Hippocampal formation (tissue), 2 donors: ENCODE measurements around the gene THAP4.
A peak's percentile ranks its signal among the peaks of the same experiment; 100 is the strongest.
"Not testable (repeated sequence)": the region's sequence is repeated elsewhere in the genome, so short reads cannot be mapped to it uniquely, and the experiment has no call there.

Source experiments
- DNase-seq, 2 donors: peaks; one replicate each; lab custom pipeline; 2025; lab: John Stamatoyannopoulos, UW

THAP4 gene

GRCh38 chr2:241665731-241666440 lies 28.9 kb upstream of the THAP4 start:
- no peak for DNase-seq

- DNase-seq = not testable (repeated sequence)
These were observed 25.8 kb upstream of the THAP4 start for GRCh38 chr2:241662731-241663130.

- DNase-seq = no peak
These were observed 23.7 kb upstream of the THAP4 start for GRCh38 chr2:241660593-241661213.

- peak; percentile 43 to 60 for DNase-seq
These were observed 22.3 kb upstream of the THAP4 start for GRCh38 chr2:241659150-241659739.

GRCh38 chr2:241658296-241658695 lies 21.3 kb upstream of the THAP4 start:
- DNase-seq = no peak

- no peak for DNase-seq
These were observed 20.9 kb upstream of the THAP4 start for GRCh38 chr2:241657786-241658254.

GRCh38 chr2:241656190-241656741 lies 19.3 kb upstream of the THAP4 start:
- no peak for DNase-seq

GRCh38 chr2:241655516-241656189 lies 18.7 kb upstream of the THAP4 start:
- DNase-seq = no peak

- no peak for DNase-seq
These were observed 17.6 kb upstream of the THAP4 start for GRCh38 chr2:241654551-241654950.

GRCh38 chr2:241653210-241653750 lies 16.3 kb upstream of the THAP4 start:
- no peak for DNase-seq

GRCh38 chr2:241652722-241653121 lies 15.8 kb upstream of the THAP4 start:
- no peak for DNase-seq

GRCh38 chr2:241652142-241652541 lies 15.2 kb upstream of the THAP4 start:
- DNase-seq = no peak

GRCh38 chr2:241649927-241650326 lies 13.0 kb upstream of the THAP4 start:
- DNase-seq = no peak

- peak in 1 of 2 donors; percentile 8 for DNase-seq
These were observed 12.4 kb upstream of the THAP4 start for GRCh38 chr2:241649404-241649803.

GRCh38 chr2:241648453-241648852 lies 11.5 kb upstream of the THAP4 start:
- no peak for DNase-seq

- DNase-seq = no peak
These were observed 9.1 kb upstream of the THAP4 start for GRCh38 chr2:241645915-241646645.

GRCh38 chr2:241645056-241645914 lies 8.3 kb upstream of the THAP4 start:
- DNase-seq = no peak

- no peak for DNase-seq
These were observed 4.7 kb upstream of the THAP4 start for GRCh38 chr2:241641631-241642030.

- DNase-seq = no peak
These were observed 3.3 kb upstream of the THAP4 start for GRCh38 chr2:241640165-241640795.

GRCh38 chr2:241639385-241639784 lies 2.4 kb upstream of the THAP4 start:
- no peak for DNase-seq
